HG02642 (cell line): ENCODE measurements around the gene NOC3L.
"Not testable (repeated sequence)": the region's sequence is repeated elsewhere in the genome, so short reads cannot be mapped to it uniquely, and the experiment has no call there.

Experiments used
- ATAC-seq: cut with Tn5 transposase; IDR thresholded peaks from one replicate; pipeline ENCODE4 v1.9.1; 2021; ENCODE audit warnings: mild to moderate bottlenecking; ENCODE audit not compliant: unreplicated experiment, poor library complexity

Gene NOC3L

GRCh38 chr10:94362360-94363250 lies at the start of gene NOC3L:
Gene NOC3L, minus strand, starts transcription at chr10:94362939. Its CDS starts 101 bp downstream, at chr10:94362838.
- ATAC-seq, result peak; percentile 100

DNA sequence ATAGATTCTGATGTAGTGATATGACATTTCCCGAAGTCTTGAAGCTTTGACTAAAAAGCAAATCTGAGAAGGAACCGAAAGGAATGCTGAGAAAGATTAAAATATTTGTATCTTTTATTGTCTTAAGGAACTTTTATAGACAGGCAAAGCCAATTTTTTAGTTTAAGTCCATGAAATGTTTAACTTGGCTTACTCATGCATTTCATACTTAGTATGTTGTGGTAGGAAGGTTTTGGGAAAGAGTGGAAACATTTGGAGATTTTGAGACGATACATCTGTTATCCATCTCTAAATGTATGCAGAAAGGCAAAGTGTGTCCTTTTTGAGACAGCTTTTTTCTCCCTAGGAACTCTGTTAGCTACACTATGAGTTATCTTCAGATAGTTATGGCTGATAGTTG lies 49.7 kb upstream of the NOC3L start:
- ATAC-seq, result no peak

DNA sequence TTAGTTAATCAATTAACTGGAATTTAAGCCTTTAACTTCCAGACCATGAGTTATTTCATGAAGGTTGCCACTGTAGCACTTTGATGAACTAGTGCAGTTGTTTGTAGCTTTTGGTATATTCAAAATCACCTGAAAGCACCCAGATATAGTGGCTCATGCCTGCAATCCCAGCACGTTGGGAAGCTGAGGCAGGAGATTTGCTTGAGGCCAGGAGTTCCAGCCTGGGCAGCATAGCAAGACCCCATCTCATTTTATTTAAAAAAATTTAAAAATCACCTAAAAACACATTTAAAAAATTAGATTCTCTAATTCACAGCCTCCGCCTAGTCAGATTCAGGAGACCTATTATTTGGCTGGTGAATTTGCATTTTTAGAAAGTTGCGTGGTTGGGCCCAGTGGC lies 48.6 kb upstream of the NOC3L start:
- no peak for ATAC-seq

GRCh38 chr10:94409021-94409657 lies 46.4 kb upstream of the NOC3L start:
- ATAC-seq, result no peak

DNA sequence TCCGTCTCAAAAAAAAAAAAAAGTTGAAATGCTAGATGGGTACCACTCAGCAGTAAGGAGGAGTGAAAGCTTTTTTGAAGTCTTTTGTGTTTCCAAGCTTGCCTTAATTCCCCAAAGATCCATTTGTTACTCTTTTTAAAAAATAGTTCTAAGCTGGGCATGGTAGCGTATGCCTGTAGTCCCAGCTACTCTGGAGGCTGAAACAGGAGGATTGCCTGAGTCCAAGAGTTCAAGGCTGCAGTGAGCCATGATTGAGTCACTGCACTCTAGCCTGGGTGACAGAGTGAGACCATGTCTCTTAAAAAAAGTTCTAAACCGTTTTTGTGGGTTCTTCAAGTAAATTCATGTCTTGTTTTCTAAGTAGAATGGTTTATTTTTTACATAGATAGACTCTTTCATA lies 44.9 kb upstream of the NOC3L start:
- ATAC-seq, result no peak

DNA sequence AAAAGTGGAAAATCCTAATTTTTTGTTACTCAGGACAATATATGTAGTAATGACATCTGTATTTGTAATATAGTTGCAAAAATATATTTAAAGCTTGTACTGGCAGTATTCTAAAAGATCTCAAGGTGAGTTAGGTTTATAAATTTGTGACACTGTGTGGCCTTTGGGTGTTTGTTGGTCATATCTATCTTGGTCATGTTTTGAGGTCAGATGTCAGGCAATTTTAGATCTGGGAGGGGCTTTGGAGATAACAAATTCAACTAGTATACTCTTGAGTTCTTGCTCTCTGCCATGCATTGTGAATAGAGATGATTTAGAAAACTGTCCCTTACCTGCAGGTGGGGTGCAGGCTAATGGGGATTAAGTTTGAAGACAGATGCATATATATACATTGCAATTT lies 42.7 kb upstream of the NOC3L start:
- no peak for ATAC-seq

DNA sequence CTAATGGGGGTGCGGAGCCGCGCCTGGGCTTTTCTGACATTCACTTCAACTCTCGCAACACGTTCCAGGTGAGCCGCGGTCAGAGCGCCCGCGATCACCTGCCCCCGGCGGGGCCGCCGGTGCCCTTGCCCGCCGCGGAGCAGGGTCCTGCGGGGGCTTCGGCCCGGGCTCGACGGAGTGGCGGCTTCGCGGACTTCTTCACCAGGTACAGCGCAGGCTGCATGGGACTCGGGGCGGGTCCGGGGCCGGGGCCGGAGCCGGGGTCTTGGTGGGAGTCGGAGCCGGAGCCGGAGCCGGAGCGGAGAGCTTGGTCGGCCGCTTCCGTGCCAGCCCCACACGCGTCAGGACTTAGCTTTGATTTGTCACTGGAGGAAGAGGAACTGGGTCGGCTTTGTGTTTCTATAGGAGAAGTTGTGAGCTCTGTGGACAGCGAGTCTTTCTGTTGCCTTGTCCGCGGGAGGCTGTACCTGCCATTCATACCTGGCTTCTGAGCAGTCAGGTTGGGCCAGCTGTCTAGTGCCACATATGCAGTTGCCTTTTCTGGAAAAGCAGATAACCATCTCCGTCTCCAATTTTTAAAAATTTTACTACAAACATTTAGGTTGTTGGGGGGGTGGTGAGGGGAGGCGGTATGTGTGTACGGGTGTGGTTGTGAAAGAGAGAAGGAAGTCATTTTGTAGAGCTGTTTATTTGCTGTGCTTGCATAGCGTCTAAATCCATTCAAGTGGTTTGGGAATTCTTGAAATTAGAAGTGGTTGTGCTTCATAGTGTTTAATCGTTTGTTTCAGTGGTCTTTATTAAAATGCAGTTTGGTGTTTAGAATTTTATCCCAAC lies 40.9 kb upstream of the NOC3L start:
- peak; percentile 60 for ATAC-seq

GRCh38 chr10:94402843-94403379 lies 40.2 kb upstream of the NOC3L start:
- ATAC-seq, result peak; percentile 28

DNA sequence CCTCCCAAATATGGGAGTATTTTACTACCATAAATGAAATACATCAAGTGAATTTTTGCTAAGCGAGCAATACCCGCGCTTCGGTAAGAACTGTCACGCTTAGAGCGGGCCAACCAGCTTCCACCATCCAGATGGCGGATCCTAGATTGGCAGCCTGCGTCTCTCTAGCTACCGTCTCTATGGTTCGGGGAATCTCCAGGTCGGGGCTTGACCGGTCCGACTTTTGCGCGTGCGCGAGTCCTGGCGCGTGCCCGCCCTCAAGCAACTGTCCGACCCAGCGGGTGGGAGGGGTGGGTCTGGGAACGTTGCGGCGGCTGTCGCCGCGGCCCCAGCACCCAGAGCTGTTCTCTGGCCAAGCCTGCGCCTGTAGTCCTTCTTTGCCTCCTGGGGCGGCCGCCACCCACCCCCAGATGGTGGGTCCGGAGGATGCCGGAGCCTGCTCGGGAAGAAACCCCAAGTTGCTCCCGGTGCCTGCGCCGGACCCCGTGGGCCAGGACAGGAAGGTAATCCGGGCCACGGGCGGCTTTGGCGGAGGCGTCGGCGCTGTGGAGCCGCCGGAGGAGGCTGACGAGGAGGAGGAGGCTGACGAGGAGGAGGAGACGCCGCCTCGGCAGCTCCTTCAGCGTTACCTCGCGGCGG lies 39.6 kb upstream of the NOC3L start, which contains the start of gene TBC1D12:
TSS of gene TBC1D12 (plus strand) at position 338 of the 639 bp plus-strand sequence. CDS start at position 411, 73 bp downstream.
- ATAC-seq, result peak; percentile 75

- no peak for ATAC-seq
Observed at GRCh38 chr10:94398762-94399161, 36.0 kb upstream of the NOC3L start.

- no peak for ATAC-seq
Observed at GRCh38 chr10:94397549-94398370, 35.0 kb upstream of the NOC3L start.

- not testable (repeated sequence) for ATAC-seq
Observed at GRCh38 chr10:94392117-94392516, 29.4 kb upstream of the NOC3L start.

GRCh38 chr10:94385733-94386132 lies 23.0 kb upstream of the NOC3L start:
- not testable (repeated sequence) for ATAC-seq

GRCh38 chr10:94383530-94383929 lies 20.8 kb upstream of the NOC3L start:
- no peak for ATAC-seq

- ATAC-seq, result no peak
Observed at GRCh38 chr10:94376865-94377264, 14.1 kb upstream of the NOC3L start.

- no peak for ATAC-seq
Observed at GRCh38 chr10:94375374-94375773, 12.6 kb upstream of the NOC3L start.

- no peak for ATAC-seq
Observed at GRCh38 chr10:94370501-94370900, 7.8 kb upstream of the NOC3L start.

GRCh38 chr10:94366382-94366781 lies 3.6 kb upstream of the NOC3L start:
- ATAC-seq, result no peak

GRCh38 chr10:94364482-94364881 lies 1.7 kb upstream of the NOC3L start:
- ATAC-seq, result no peak
